Daoy (cell line): ENCODE measurements around the gene TRIM17. TPM values are rescaled to one million over a fixed set of nuclear protein-coding genes. Genes with fewer than 3 reads are reported as not detected.

Source experiments
- DNase-seq: peaks from one replicate; pipeline ENCODE4 v3.0.0-alpha.2; 2015; ENCODE audit warnings: low read depth
- total RNA-seq: library from RNA; depleted of rRNA; stranded (reverse); fragments of >200 nt; shearing (Covaris generic); gene quantifications from 2 replicates; pipeline ENCODE4 v1.2.3, GENCODE V29; 2014

TRIM17 gene
- total RNA-seq, 1 experiment from 2014 or later, result not detected

DNA sequence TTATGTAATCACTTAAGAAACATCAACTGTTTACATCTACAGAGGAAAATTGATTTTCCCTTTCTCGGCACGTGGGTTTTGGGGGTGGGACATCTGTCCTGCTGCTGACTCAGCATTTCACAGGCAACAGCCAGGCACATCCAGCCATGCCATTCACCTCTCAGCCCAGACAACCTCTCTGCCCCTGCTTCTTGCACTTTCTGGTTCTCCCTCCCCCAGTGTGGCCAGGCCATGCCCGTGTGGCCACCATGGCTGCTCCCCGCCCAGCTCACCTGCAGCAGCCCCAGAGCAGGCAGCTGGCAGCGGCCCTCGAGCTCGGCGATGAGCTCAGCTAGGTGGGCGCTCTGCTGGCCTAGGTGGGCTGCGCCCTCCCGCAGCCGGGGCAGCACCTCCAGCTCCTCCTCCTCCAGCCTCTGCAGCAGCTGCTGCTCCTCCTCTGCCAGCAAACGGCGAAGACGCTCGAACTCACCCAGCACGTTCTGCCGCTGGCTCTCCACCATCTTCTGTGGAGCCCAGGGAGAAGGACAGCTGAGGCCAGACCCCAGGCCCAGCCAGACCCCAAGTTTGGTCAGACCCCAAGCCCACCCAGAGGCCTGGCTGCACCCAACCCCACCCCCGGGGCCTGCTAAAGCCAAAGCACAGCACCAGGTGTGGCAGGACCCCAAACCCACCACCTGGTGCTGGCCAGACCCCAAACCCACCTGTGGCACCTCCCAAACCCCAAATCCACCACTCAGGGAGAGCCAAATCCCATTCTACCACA lies 15.8 kb downstream of the TRIM17 start:
- DNase-seq, result no peak

DNA sequence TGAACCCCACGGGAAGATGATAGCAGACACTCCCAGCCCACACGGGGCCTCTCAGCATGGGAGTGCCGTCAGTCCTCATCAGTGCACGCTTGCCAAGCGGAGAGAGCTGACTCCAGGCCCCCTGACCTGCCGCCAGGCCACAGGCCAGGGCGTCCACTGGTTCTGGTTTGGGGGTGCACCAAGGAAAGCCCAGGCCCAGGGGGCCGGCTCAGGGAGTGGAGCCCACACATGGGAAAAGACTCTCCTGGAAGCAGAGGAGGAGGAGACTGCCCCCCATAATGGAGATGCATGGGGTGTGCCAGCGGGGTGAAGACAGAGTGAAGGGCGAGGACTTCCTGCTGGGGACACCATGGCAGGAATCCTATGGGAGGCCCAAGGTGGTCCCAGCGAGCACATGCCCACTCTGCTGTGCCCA lies 16.4 kb downstream of the TRIM17 start:
- DNase-seq, result no peak

DNA sequence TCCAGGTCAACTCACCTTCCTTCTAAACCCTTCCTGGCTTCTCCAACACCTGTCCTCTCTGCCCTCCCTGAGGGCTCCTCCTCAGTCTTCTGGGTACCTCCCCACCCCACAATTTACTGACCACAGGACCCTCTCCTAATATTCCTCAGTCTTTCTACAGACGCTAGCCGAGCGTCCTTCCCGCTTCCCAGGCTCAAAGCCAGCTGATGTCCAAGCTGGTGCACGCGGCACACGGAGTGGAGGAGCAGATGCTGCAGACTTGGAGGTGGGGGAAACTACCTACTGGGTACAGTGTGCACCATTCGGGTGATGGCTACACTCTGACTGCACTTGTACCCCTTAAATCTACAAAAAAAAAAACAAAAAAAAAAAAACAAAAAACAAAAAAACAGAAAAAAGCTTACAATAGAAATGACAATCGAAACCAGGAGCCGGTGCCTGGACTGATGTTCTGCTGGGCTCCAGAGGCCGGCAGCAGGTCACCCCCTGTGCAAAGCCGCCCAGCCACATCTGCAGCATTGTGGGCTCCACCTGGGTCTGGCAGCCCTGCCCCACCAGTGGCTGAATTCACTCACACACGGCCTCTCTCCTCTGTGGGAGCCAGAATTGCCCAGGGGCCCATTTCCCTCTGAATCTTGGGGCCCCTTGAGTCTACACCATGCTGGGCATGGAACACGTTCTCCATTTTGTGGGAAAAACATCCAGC lies 17.0 kb downstream of the TRIM17 start:
- no peak for DNase-seq

DNA sequence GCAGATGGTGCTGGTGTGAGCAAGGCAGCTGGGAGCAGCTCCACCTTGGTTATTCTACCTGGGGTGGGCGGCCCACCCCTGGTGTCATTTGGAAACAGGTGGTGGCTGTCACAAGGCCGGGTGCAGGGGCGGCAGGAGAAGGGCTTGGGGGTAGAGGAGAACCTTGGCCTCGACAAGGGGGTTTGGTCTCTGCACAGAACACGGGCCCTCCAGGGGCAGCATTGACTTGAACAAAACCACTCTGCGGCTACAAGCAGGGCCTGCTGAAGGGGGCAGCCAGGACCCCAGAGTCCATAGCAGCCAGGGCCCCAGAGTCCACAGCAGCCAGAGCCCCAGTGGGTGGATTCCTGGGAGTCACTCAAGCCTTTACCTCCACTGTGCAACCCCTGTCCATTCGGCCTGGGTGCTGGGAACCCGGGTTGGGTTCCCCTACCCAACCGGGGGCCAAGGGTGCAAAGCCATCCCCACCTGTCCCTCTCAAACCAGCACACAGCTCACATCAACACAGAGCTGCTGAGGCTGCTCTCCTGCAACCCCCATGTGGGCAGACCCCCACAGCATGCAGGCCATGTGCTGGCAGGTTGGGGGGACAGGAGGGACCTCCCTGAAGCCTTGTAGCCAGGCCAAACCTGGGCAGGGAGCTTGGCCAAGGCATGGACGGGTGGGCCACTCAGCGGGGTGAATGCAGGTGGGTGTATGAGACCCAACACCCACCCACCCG lies 17.8 kb downstream of the TRIM17 start:
- no peak for DNase-seq

DNA sequence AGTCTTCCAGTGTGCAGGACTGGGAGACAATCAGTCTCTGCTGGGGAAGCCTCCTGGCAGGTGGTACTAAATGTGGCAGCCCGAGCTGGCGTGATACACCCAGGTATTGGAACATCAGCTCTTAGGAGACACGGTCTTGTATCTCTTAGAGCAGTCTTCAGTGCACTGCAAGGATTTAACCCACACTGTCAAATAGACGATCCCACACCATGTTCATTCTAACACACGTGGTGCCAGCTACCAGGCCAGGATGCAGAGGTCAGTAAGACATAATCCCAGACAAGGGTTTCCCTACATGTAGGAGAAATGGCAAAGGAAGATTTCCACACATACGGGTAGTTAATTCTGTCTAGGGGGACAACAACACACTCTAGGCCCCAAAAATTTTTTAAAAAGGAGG lies 18.7 kb downstream of the TRIM17 start:
- DNase-seq, result no peak

DNA sequence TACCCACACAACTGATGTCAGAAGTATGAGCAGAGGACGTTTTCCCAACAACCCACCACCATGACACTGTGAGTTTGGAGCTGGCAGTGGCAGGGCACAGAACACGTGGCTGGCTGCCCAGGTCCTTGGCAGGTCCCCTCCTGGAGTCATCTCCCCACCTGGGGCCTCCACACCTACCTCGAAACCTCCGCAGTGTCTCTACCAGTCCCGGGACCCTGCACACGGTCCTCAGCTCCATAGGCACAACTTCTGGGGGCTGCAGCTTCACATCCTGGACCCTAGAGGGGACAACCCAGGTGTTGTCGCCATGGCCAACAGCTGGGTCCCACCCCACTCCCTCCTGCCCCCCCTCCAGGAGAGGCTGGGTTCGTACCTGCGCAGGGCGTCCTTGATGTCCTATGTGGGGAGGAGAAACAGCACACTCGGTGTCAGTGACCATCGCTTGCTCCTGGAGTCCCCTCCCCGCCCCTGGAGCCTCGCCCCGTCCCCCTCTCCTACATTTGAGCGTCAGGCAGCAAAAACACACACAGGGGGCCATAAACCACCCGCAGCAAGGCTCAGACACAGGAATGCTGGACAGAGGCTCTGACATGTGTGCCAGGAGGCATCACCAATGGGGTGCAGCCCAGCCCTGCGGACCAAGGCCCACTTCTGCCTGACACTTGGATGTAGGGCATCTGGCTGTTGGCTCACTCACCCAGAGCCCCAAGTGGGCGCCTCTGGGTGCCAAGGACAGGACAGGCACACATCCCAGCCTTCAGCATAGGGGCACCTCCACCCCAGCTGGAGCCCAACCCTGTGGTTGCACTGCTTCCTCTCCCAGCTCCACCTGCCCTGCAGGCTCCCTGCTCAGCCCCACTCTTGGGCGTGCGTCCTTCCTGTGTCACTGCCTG lies 19.6 kb downstream of the TRIM17 start:
- DNase-seq, result no peak

DNA sequence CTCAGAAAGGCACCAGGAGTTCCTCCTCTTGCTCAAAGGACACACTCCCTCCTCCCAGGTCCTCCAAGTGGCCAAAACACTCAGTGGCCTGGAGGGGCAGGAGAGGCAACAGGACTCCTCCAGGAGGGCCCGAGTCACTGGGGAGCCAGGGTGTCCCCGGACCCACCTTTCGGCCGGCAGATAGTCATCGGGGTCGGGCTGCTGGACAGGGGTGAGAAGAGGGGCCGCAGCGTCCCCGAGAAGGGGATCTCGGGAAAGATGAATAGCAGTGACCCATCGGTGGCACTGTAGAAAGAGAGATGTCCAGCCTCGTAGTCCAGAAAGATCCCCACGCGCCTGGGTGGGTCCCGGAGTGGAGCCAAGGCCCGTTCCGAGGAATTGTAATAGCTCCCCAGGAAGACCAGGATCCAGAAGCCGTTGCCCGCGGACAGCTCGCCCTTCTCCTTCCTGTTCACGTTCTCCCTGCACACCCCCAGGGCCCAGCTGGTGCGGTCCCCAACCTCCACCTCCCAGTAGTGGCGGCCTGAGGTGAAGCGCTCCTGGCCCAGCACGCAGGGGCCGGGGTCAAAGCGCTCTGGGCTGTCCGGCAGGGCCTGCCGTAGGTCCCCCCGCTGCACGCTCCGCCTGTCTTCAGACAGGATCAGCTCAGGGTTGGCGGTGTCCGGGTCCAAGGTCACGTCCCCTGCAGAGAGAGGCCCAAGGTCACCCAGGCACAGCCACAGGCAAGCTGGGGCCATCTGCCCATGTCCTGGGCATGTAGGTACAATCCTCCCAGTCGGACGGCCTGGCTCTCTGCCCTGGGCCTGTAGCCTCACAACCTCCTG lies 21.9 kb downstream of the TRIM17 start:
- no peak for DNase-seq

DNA sequence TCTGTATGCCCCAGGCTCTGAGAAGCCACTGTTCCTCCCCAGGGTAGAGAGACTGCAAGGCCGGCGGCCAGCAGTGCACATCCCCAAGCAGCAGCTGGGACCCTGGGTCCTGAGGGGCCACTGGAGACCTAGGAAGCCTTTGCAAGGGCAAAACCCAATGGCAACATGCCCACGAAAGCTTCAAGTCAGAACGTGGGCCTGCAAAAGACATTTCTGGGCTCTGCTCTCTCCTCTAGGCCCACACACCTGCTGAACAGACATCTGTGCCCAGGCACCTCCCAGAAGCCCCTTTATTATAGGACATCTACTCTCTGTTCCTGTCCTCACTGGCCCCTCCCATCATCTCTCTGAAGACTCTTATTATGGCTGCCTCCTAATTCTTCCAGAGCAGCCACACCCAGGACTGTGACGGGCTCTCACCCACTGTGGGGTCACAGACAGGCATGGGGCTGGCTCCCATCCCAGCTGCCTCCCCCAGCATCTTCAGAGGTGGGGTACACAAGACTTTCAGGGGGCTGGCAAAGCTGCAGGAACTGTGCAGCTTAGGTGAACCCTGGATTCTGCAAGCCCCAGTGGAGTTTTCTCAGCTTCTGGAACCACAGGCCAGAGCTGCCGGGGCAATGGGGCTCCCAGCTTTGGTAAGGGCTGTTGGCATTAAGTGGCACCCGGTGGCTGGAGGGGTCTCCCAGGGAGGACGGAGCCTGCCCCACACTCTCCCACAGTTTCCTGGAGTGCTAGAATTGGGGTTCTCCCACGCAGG lies 22.7 kb downstream of the TRIM17 start:
- DNase-seq, result no peak

DNA sequence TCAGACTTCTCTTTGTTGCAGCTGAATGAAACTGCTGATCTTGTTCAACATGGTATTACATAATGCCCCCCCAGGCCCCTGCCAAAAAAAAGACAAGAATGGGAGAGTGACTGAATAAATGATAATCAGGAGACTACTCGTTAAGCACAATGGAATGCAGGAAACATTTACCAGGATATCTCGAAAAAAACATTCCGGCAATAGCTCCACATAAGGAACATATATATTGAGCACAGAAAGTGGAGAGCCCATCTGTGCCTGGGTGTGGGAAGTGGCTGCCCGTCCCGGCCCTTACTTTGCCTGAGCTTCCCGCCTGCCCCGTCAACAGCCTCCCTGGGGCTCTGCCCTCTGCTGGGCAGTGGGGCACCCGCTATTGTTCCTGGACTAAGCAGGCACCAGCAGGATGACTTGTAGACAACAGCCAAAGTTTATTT lies 23.4 kb downstream of the TRIM17 start:
- peak; percentile 50 for DNase-seq

DNA sequence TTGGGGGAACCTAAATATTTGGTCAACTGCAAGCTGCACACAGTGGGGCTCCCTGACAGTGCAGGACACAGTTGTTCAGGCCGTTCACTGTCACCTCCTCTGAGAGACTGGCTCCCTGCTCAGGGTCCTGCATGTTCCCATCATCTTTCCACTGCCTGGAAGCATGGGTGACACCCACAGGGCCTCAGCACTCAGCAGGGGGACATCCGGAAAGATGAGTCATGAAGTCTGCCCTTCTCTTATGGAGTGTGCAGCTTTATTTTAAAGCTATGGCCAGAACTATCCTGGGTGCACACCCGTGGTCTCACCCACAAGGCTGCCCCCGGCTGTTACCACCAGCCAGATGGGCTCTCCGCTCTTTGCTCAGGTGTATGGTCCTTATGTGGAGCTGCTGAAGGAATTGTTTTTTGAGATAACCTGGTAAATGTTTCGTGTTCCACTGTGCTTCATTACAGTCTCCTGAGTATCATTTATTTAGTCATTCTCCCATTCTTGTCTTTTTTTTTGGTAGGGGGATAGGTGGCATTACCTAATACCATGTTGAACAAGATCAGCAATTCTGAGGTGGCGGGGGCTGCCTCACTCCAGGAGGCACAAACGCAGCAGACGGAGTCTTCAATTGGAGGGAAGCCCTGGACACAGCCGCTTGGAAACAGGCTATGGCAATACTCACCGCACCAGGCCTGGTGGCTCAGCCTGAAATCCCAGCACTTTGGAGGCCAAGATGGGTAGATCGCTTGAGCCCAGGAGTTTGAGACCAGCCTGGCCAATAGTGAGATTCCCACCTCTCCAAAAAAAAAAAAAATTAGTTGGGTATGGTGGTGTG lies 24.3 kb downstream of the TRIM17 start:
- DNase-seq, result peak; percentile 60

DNA sequence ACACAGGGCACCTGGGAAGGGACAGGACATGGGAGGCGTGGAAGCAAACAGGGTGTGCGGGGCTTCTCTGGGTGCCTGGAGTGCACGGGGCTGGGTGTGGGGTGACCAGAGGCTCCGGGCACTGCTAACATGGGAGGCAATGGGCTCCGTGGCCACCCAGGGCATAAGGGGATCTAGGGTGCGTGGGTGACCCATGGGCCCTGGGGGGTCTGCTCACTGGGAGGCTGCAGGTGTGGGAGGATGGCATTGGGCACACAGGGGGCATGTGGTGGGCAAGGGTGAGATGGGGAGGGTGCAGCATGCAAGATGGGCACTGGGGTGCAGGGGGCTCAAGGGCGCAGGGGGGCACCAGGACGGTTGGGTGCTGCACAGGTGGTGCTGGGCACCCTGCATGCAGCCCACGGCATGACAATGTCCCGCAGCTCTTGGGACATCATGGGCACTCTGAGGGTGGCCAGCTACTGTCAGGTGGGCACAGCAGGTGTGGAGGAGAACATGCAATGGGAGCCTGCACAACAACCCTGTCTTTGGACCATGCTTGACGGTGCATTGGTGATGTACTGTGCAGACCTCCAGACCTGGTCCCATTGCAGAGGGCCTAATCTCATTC lies 25.1 kb downstream of the TRIM17 start:
- DNase-seq, result no peak

DNA sequence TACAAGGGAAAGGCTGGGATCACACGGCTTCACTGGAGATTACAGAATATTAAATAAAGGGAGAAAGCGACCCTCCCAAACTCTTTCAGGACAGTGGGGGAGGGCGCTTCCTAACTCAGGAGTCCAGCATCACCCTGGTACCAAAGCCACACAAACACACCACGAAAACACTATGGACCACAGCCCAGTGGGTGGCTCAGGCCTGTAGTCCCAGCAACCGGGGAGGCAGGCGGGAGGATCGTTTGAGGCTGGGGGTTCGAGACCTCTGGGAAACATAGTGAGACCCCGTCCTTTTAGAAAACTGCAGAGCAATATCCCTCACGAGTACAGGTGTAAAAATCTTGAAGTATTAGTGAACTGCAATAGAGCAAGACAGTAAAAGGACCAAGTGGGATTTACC lies 26.0 kb downstream of the TRIM17 start:
- no peak for DNase-seq

DNA sequence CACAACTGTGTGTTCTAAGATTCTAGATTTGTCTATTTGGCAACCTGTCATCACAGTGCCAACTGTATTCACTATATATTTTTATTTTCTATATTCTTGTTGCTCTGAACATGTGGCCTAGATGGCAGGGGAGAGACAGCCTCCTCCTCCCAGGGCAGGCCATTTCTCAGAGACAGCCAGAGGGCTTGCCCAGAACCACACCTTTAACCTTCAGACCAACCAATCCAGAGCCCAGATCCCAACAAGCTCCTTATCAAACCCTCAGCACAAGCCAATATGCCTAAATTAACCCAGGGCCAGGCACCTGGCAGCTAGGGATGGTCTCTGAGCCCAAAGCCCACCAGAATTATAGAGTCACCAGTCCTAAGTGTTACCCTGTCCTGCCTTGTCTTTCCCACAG lies 29.3 kb downstream of the TRIM17 start:
- DNase-seq, result no peak

DNA sequence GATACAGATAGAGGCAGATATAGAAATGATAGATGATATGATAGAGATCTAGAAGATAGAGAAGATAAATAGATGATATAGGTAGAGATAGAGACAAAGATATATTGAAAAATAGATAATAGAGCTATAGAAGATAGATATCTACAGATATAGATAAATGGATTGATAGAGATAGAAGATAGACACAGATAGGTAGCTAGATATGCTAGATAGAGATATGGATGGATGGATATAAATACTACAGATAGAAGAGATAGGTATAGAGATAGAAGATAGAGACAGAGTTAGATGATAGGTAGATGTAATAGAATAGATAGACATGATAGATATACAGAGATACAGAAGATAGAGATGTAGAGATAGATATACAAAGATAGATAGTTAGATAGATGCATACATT lies 31.4 kb downstream of the TRIM17 start:
- no peak for DNase-seq

DNA sequence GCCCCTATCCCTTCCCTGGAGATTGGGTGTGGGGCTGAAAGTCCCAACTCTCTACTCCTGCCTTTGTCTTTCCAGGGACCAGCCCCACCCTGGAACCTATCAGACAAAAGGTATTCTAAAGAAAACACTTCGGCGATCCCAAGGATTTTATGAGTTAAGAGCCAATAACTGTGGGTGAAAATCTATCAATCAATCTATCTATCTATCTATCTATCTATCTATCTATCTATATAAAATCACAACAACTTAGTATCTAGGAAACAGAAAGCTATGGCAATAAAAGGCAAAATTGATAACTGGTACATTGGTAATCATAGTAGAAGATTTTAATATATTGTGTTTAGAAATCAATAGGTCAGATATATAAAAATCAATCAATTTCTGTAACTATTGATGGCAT lies 32.9 kb downstream of the TRIM17 start:
- DNase-seq, result no peak

DNA sequence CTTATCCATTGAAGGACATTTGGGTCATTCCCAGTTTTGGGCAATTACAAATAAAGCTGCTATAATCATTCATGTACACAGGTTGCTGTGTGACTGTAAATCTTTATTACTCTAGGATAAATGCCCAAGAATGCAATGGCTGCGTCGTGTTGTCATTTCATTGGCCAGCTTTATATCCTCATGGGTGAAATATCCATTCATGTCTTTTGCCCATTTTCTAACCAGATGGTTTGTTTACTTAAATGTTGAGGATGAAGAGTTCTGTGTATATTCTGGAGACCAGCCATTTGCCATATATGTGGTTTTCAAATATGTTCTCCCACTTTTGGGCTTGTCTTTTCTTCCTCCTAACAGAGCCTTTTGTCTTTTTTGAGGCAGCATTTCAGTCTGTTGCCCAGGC lies 35.3 kb downstream of the TRIM17 start:
- DNase-seq, result no peak

DNA sequence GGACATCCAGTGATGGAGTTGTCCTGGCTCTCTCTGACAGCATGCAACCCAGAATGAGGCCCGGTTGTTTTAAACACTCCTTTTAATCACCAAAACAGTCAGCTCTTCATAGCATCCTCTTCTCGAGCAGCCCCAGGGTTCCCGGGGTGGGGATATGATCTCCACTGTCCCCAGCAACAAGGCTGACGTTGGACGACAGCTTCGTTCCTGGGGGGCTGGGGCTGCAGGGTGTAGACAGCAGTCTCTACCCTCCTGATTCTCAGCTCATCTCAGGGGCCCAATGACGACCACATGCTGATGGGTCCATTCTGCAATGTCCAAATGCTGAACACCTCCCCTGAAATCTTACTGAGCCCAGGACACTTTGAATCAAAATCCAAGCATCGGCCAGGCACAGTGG lies 37.0 kb downstream of the TRIM17 start:
- no peak for DNase-seq

DNA sequence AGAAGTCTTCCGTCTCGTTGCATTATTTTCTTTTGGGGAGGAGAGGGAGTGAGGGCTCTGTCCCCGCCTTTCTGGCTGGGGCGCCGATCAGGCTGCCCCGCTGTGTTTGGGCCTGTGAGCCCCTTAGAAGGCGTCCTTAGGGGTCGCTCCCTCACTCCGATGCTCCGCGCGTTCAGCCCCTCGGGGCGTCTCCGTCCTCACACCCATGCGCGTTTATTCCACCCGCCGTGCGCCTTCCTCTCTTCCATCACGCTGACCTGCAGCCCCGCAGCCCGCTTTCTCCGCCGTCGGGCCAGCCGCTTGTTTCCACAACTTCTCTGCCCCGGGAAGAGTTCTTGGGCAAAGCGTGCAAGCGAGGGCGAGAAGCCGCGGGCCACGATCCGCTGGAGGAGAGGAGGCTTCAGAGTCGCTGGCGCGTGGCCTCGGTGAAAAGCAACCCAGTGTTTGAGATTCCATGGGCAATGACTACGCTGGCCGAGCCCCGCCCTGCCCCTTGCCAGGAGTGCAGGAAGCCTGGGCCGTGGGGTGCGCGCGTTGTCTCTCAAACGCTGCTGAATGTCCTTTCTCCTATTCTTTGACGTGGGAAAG lies 37.7 kb downstream of the TRIM17 start:
- peak; percentile 42 for DNase-seq
